GM19099 (cell line): ENCODE data around the gene ANKRD63.

Experiments used
- POLR2A ChIP-seq: IDR thresholded peaks from 3 replicates; pipeline ENCODE4 v1.6.1; 2011; ENCODE audit warnings: low read depth; ENCODE audit not compliant: insufficient read length; ENCODE audit errors: extremely low read depth

The ANKRD63 gene

DNA sequence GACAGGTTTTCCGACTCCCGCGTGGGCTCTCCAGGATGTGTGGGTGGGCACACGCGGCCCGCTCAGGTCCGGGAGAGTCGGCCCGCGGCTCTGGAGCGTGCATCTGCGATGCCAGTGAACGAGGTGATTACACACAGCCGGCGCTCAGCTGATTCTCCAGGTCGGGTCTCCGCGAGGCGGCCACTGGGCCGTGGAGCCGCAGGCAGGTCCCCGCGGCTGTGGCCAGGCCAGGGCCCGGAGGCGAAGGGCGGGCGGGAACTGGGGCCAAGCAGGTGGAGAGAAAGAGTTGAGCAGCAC is 30.8 kb downstream of the ANKRD63 start:
- no peak for TF ChIP-seq POLR2A

DNA sequence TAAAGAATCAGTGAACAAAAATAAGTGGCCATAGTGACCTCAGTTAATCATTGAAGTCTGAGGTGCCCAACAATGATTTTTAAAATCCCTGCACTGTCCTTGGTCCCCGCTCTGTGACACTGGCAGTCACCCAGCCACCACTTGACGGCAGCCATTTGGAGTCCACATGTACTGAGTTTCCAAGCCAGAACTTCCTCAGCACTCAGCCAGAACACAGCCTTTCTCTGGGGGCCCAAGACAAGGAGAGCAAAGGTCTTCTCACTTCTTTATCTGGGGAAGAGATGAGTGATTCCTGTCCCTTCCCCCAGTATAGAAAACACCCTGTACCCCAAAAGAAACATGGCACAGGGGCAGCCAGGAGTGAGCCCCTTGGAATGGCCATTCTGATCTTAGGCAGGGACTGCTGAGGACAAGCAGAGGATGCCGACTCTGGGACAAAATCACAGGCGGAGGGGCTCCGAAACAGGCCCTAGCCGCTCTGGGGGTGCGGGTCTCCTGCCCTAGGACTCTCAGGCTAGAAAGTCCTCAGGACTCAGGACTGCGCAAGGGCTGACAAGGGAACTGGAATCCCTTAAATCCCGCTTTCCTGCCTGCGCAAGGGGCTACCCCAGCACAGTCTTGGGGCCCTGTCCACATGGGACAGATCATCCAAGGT is 31.3 kb downstream of the ANKRD63 start:
- no peak for TF ChIP-seq POLR2A

DNA sequence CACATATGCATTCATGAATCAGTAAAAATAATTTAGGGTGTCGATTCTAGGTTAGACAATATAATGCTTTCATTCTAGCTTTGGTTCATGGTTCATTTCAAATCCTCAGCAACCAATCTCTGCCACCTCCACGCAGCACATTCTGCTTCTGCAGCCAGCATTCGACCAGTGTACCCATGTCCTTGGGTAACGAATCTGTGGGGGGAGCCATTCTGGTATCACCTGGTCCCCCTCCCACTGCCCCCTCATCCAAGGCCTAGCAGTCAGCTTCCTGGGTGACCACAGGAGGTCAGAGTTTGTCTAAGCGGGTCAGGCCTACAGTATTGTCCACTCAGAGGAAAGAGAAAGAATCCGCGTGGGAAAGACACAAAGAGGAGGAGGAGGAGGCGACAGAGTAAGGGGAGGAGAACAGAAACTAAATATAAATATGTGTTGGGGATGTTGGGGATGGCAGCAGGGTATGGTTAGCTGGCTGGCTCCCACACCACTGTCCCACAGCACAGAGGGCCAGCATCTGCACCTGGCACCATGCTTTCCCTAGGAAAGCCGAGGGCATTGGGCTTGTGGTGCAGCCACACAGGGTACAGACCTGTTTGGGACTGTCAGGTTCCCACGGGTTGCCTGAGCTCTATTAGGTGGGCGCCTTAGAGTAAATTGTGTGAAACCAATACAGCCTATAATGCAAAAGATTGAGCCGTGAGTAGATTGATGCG is 31.9 kb downstream of the ANKRD63 start:
- no peak for TF ChIP-seq POLR2A

DNA sequence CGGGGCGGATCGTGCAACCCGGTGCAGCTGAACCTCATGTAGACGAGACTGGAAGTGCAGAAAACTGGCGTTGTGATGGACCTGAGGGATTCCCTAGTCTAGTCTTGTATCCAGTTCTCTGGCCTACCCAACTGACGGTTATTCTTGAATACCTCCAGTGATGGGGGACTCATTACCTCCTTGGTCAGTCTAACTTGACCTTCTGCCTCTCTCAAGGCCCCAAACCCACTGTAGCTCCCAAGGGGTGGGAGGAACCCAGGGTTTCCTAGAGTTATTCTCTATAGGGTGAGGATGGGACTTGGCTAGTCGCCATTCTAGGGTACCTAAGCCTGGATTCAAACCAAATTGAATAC is 32.6 kb downstream of the ANKRD63 start:
- no peak for TF ChIP-seq POLR2A

DNA sequence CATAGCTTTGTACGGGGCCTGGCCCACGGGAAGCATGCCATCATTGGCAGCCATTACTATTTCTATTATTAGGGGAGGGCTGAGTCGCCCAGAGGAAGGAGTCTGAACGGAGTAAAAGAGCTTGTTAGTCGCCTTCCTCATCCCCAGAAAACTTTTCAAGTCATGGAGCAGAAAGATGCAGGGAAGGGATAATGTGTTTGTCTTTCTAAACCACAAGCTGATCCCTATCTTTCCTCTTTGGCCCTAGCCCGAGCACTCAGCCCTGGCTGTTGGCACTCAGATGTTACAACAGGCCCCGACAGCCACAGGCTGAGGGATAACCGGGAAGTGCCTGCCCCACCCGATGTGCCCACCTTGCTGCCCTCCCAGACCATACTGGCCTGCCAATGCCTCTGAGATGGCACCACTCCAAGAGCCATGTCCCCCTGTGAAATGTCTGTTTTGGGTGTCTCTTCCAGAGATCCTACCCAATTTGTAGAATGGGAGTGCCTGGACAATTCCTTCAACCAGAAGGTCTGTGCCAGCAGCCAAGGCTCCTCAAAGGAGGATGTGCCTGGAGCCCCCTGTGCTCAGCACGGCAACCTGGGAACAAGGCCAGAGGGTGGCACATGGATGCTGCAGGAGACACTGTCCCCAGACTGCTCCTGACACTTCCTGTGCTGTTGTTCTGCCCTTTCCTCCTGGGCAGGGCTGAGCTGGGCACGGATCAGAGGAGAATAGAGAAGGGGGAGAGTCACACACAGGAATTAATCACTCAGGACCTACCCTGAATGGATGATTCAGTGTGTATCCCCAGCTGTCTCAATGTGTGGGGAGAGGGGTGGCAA is 33.2 kb downstream of the ANKRD63 start:
- TF ChIP-seq POLR2A, result no peak

DNA sequence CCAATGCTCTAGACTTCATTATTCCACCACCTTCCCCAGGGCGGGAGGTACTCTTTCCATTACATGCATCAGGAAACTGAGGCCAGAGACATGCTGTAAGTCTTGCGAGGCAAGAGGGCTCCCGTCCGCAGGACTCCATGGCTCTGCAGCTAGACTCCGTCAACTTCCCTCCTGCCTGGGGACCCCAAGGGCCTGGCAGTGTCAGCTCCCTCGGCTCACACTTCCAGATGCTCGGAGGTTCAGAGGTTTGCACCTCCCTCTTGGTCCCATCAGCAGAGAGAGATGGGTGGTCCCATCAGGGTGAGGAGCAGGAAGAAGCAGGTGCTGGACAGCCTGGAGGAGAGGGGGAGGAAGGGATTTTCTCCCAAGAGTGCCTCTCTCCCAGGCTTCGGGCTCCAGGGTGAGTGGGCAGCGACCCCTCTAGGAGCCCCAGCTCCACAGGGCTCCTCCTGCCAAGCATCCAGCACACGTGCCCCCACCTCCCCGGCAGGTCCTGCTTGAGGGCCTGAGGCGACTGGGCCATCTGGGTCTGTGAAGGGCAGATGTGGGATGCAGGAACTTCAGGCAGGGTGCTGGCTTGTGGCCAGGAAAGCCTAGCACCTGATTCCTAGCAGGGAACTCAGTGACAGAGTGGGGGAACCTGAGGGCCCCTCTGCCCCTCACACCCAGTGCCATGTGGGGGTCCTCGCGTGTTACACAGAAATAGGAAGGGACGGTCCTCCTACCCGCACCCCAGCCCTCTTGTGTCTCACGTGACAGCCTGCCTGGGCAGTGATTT is 34.7 kb downstream of the ANKRD63 start:
- no peak for TF ChIP-seq POLR2A

DNA sequence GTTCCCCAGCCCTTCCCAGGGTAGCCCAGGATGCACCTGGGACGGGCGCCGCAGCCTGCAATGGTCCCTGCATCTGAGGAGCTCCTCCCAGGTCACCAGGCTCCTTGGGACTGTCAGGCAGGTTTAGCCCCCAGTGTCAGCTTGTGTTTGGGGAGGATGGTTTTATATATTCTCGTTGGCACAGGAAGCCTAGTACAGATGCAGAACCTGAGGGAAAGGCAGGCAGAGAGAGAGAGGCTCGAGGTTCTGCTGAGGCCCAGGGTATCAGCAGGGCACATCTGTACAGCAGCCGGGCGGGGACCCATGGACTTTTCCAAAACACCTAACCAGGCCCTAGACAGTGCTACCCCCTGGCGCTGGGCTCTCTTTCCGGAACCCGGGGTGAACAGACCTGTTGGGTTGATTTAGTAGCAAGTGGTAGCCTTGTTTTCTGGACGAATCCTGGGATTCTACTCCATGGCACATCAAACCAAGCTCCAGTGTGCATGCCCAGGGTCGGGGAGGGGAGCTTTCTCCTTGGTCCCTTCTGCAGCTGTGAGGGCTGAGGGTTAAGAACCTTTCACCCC is 35.4 kb downstream of the ANKRD63 start:
- no peak for TF ChIP-seq POLR2A

GRCh38 chr15:40246496-40247280 is 36.2 kb downstream of the ANKRD63 start:
- TF ChIP-seq POLR2A, result no peak

GRCh38 chr15:40245666-40246450 is 37.0 kb downstream of the ANKRD63 start:
- no peak for TF ChIP-seq POLR2A

- TF ChIP-seq POLR2A, result no peak
Observed at GRCh38 chr15:40244961-40245523, 37.8 kb downstream of the ANKRD63 start.

- TF ChIP-seq POLR2A, result no peak
Observed at GRCh38 chr15:40243126-40243810, 39.6 kb downstream of the ANKRD63 start.

DNA sequence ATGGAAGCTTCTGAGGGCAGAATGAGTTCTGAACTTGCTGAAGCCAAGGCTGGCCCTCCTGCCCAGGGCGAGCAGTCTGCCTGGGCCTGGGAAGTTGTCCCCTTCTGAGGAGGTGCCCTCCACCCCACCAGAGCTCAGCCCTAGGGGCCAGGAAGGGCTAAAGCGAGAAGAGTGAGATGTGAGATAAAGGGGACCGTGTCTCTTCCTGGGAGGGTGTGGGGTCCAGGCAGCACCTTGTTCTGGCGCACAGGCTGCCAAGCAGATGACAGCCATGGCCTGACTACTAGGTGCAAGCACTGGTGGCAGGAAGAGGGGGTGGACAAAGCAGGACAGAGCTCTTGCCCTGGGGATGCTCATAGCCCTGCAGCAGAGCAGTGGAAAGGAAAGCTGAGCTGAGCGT is 40.3 kb downstream of the ANKRD63 start:
- no peak for TF ChIP-seq POLR2A

- no peak for TF ChIP-seq POLR2A
Observed at GRCh38 chr15:40242213-40242599, 40.7 kb downstream of the ANKRD63 start.
